Fibroblast of lung (primary cell): ENCODE data around the gene DUSP3.

ENCODE experiments used
- EZH2 ChIP-seq: IDR thresholded peaks from 2 replicates; pipeline ENCODE4 v1.5.1; 2012; ENCODE audit warnings: low read length, control low read depth, mild to moderate bottlenecking; ENCODE audit errors: missing control alignments
- TF ChIP-seq, protein P1 (sequence below), 2 donors: IDR thresholded peaks in 1 of 2; conservative IDR thresholded peaks in 1 of 2; 1 replicate in 1 of 2; 2 replicates in 1 of 2; pipeline ENCODE4 v1.5.1; 2011 to 2012; ENCODE audit warnings: low read length in 2 of 2, control low read depth in 1 of 2, inconsistent platforms in 1 of 2, low read depth in 1 of 2, mild to moderate bottlenecking in 1 of 2

DNA sequence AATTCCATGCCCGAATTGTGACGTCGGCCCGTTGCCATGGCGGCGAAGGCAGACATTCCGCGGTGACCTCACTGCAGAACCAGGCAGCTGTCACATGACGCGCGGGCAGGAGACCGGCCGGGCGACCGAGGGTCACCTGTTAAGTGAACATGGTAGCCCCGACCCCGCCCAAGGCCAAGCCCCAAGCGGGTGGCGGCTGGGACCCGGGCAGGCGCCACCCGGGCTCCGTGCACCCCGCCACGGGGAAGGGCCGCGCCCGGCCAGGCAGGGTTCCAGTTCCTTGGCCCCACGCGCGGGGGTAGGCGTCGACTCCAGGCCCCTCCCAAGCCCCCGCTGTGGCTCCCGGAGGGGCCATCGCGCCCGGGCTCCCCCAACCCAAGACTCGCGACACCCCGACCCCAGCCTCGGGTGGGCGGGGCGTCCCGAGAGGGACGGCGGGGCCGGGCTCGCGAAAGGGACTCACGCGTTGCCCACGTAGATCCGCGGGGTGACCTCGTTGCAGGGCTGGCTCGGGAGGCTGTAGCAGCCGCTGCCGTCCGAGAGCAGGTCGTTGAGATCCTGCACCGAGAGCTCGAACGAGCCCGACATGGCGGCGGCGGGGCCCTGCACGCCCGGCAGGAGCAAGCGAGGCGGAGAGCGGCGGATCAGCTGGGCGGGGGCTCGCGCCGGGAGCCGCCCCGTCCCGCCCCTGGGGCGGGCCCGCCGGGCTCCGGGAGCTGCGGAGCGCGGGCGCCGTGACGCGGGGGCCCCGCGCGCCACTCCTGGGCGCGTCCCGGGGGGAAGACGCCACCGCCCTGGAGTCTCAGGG, at the start of gene DUSP3:
- TF ChIP-seq, protein P1, sequence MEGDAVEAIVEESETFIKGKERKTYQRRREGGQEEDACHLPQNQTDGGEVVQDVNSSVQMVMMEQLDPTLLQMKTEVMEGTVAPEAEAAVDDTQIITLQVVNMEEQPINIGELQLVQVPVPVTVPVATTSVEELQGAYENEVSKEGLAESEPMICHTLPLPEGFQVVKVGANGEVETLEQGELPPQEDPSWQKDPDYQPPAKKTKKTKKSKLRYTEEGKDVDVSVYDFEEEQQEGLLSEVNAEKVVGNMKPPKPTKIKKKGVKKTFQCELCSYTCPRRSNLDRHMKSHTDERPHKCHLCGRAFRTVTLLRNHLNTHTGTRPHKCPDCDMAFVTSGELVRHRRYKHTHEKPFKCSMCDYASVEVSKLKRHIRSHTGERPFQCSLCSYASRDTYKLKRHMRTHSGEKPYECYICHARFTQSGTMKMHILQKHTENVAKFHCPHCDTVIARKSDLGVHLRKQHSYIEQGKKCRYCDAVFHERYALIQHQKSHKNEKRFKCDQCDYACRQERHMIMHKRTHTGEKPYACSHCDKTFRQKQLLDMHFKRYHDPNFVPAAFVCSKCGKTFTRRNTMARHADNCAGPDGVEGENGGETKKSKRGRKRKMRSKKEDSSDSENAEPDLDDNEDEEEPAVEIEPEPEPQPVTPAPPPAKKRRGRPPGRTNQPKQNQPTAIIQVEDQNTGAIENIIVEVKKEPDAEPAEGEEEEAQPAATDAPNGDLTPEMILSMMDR (conservative IDR thresholded peaks at IDR 0.05 in 1 of 2, IDR thresholded peaks at IDR 0.05 in 1 of 2; ENCODE audit: low read depth in 1 of 2, low read length in 2 of 2) = no peak
- TF ChIP-seq EZH2 = no peak
